Stimulated activated CD8-positive, alpha-beta memory T cell treated with anti-CD3 and anti-CD28 coated beads, Interleukin-12 subunit alpha, Interleukin-12 subunit beta, amount 100 ng/mL, for 1 hour (primary cell): ENCODE results near the gene ZNF200.
"Not testable (repeated sequence)": the region's sequence is repeated elsewhere in the genome, so short reads cannot be mapped to it uniquely, and the experiment has no call there.

Experiments
- DNase-seq: peaks from one replicate; pipeline ENCODE4 v3.0.0-alpha.2; 2020; ENCODE audit warnings: low read depth

ZNF200 gene

GRCh38 chr16:3234857-3235561 lies at the start of gene ZNF200:
Gene ZNF200, minus strand, starts transcription at chr16:3235158. Its CDS starts 1,403 bp downstream, at chr16:3233755.
- DNase-seq = peak; percentile 87

- no peak for DNase-seq
Observed at GRCh38 chr16:3283543-3284447, 48.8 kb upstream of the ZNF200 start.

- DNase-seq = peak; percentile 89
Observed at GRCh38 chr16:3282730-3283542, 48.0 kb upstream of the ZNF200 start, which contains the start of gene ZNF263. Gene ZNF263, plus strand, starts transcription at chr16:3283491. Its CDS starts 328 bp downstream, at chr16:3283819.

- DNase-seq = no peak
Observed at GRCh38 chr16:3282103-3282729, 47.3 kb upstream of the ZNF200 start.

GRCh38 chr16:3281222-3281820 lies 46.4 kb upstream of the ZNF200 start:
- DNase-seq = no peak

- DNase-seq = no peak
Observed at GRCh38 chr16:3276679-3277078, 41.7 kb upstream of the ZNF200 start.

GRCh38 chr16:3274947-3275346 lies 40.0 kb upstream of the ZNF200 start:
- no peak for DNase-seq

- no peak for DNase-seq
Observed at GRCh38 chr16:3274490-3274889, 39.5 kb upstream of the ZNF200 start.

GRCh38 chr16:3271281-3271680 lies 36.3 kb upstream of the ZNF200 start:
- not testable (repeated sequence) for DNase-seq

- not testable (repeated sequence) for DNase-seq
Observed at GRCh38 chr16:3270718-3271117, 35.8 kb upstream of the ZNF200 start.

GRCh38 chr16:3268294-3268693 lies 33.3 kb upstream of the ZNF200 start:
- no peak for DNase-seq

GRCh38 chr16:3266873-3267537 lies 32.0 kb upstream of the ZNF200 start:
- no peak for DNase-seq

- peak; percentile 98 for DNase-seq
Observed at GRCh38 chr16:3264137-3265036, 29.4 kb upstream of the ZNF200 start.

GRCh38 chr16:3262517-3262916 lies 27.6 kb upstream of the ZNF200 start:
- no peak for DNase-seq

GRCh38 chr16:3259836-3260235 lies 24.9 kb upstream of the ZNF200 start:
- no peak for DNase-seq

- no peak for DNase-seq
Observed at GRCh38 chr16:3256866-3257465, 22.0 kb upstream of the ZNF200 start.

GRCh38 chr16:3256146-3256865 lies 21.3 kb upstream of the ZNF200 start, which contains the start of gene MEFV:
Gene MEFV, minus strand, starts transcription at chr16:3256633. Its CDS starts 46 bp downstream, at chr16:3256587.
- DNase-seq = no peak

- no peak for DNase-seq
Observed at GRCh38 chr16:3254309-3254708, 19.4 kb upstream of the ZNF200 start.
